GM12878 (cell line): ENCODE data around the gene FCHSD2. TPM values are rescaled to one million over a fixed set of nuclear protein-coding genes. Genes with fewer than 3 reads are reported as not detected.

ENCODE experiments used
- polyA plus RNA-seq, 11 experiments: library from polyadenylated mRNA; depleted of rRNA in 4 of 11; unstranded in 6 of 11; stranded (reverse) in 5 of 11; fragments of >200 nt; fragmentation: Nextera tagmentation in 4 of 11; fragmentation: Illumina TruSeq in 1 of 11; extraction: Ambion mirVana in 4 of 11; extraction: Trizol in 1 of 11; gene quantifications; 1 replicate in 1 of 11; 2 replicates in 10 of 11; pipeline versions ENCODE4 v1.2.1 to v1.2.3, GENCODE V29; 2011 to 2016; ENCODE audit warnings: inconsistent platforms in 2 of 11, missing spikeins in 2 of 11, low read depth in 1 of 11
- small RNA-seq: library from RNA; depleted of rRNA; stranded (forward); fragments of <200 nt; gene quantifications from one replicate; pipeline ENCODE3, GENCODE V24; 2014
- total RNA-seq, 4 experiments: library from RNA; depleted of rRNA in 3 of 4; stranded (reverse); fragments of >200 nt in 3 of 4; fragmentation: Illumina TruSeq in 1 of 4; extraction: Trizol in 1 of 4; gene quantifications; 2 replicates each; pipeline versions ENCODE4 v1.2.1 to v1.2.3, GENCODE V29; 2013 to 2021

FCHSD2 gene
- total and polyA plus RNA-seq, 10 of the 15 experiments (the other 5 are each of a cell fraction or from before 2014, with no cell fraction given), result 13.2 to 89.8 (median 47.8) TPM

Small RNA genes within 50 kb of the gene (small RNA-seq; reads per million reads assigned to genes)
- gene RNU6-672P, result not detected

Other genes starting within 250 kb of the FCHSD2 start
- gene P2RY2, start 76.0 kb upstream of the FCHSD2 start, total RNA-seq (2014; rRNA removed), result 0.05 and 0.17 TPM in 2 replicates
- not detected in 2 replicates for gene P2RY2, start 76.0 kb upstream of the FCHSD2 start, total RNA-seq (2014; rRNA removed; fragmentation: Illumina TruSeq; extraction: Trizol)
- gene P2RY2, start 76.0 kb upstream of the FCHSD2 start, total RNA-seq (2021), result 0.19 and 0.23 TPM in 2 replicates
- not detected in 2 replicates for gene P2RY2, start 76.0 kb upstream of the FCHSD2 start, polyA plus RNA-seq (2011; rRNA removed)
- 0.03 TPM in 1 of 2 replicates, not detected in the other for gene P2RY2, start 76.0 kb upstream of the FCHSD2 start, polyA plus RNA-seq (2014; fragmentation: Illumina TruSeq; extraction: Trizol)
- gene P2RY2, start 76.0 kb upstream of the FCHSD2 start, polyA plus RNA-seq (2014; fragmentation: Nextera tagmentation; extraction: Ambion mirVana), result not detected
- 0.04 TPM in 1 of 2 replicates, not detected in the other for gene P2RY2, start 76.0 kb upstream of the FCHSD2 start, polyA plus RNA-seq (2014; rRNA removed)
- gene P2RY2, start 76.0 kb upstream of the FCHSD2 start, polyA plus RNA-seq (2016; fragmentation: Nextera tagmentation; extraction: Ambion mirVana), result not detected
- 0.23 TPM in 1 of 2 replicates, not detected in the other for gene P2RY6, start 130.0 kb upstream of the FCHSD2 start, total RNA-seq (2014; rRNA removed)
- gene P2RY6, start 130.0 kb upstream of the FCHSD2 start, total RNA-seq (2014; rRNA removed; fragmentation: Illumina TruSeq; extraction: Trizol), result 0.14 TPM in 1 of 2 replicates, not detected in the other
- gene P2RY6, start 130.0 kb upstream of the FCHSD2 start, total RNA-seq (2021), result 0.21 and 0.66 TPM in 2 replicates
- not detected in 2 replicates for gene P2RY6, start 130.0 kb upstream of the FCHSD2 start, polyA plus RNA-seq (2011; rRNA removed)
- 0.10 TPM in 1 of 2 replicates, not detected in the other for gene P2RY6, start 130.0 kb upstream of the FCHSD2 start, polyA plus RNA-seq (2014; fragmentation: Illumina TruSeq; extraction: Trizol)
- gene P2RY6, start 130.0 kb upstream of the FCHSD2 start, polyA plus RNA-seq (2014; fragmentation: Nextera tagmentation; extraction: Ambion mirVana), result under 1 TPM in 1 of 2 experiments, not detected in 1; 0.05 TPM
- gene P2RY6, start 130.0 kb upstream of the FCHSD2 start, polyA plus RNA-seq (2014; rRNA removed), result 0.52 and 0.90 TPM in 2 replicates
- under 1 TPM in 1 of 2 experiments, not detected in 1; 0.24 TPM for gene P2RY6, start 130.0 kb upstream of the FCHSD2 start, polyA plus RNA-seq (2016; fragmentation: Nextera tagmentation; extraction: Ambion mirVana)
- gene ARHGEF17, start 166.0 kb upstream of the FCHSD2 start, total RNA-seq (2014; rRNA removed), result 1.9 and 3.0 TPM in 2 replicates
- 1.2 and 1.6 TPM in 2 replicates for gene ARHGEF17, start 166.0 kb upstream of the FCHSD2 start, total RNA-seq (2014; rRNA removed; fragmentation: Illumina TruSeq; extraction: Trizol)
- gene ARHGEF17, start 166.0 kb upstream of the FCHSD2 start, total RNA-seq (2021), result 3.6 and 5.2 TPM in 2 replicates
- 7.2 and 11.0 TPM in 2 replicates for gene ARHGEF17, start 166.0 kb upstream of the FCHSD2 start, polyA plus RNA-seq (2011; rRNA removed)
- gene ARHGEF17, start 166.0 kb upstream of the FCHSD2 start, polyA plus RNA-seq (2014; fragmentation: Illumina TruSeq; extraction: Trizol), result 1.8 and 1.9 TPM in 2 replicates
- gene ARHGEF17, start 166.0 kb upstream of the FCHSD2 start, polyA plus RNA-seq (2014; fragmentation: Nextera tagmentation; extraction: Ambion mirVana), result under 1 TPM; 0.15 to 0.31 TPM
- 3.5 and 7.0 TPM in 2 replicates for gene ARHGEF17, start 166.0 kb upstream of the FCHSD2 start, polyA plus RNA-seq (2014; rRNA removed)
- gene ARHGEF17, start 166.0 kb upstream of the FCHSD2 start, polyA plus RNA-seq (2016; fragmentation: Nextera tagmentation; extraction: Ambion mirVana), result under 1 TPM; 0.20 to 0.27 TPM
- gene RELT, start 234.1 kb upstream of the FCHSD2 start, total RNA-seq (2014; rRNA removed), result 19.8 and 23.4 TPM in 2 replicates
- 10.4 and 10.5 TPM in 2 replicates for gene RELT, start 234.1 kb upstream of the FCHSD2 start, total RNA-seq (2014; rRNA removed; fragmentation: Illumina TruSeq; extraction: Trizol)
- gene RELT, start 234.1 kb upstream of the FCHSD2 start, total RNA-seq (2021), result 27.9 and 28.5 TPM in 2 replicates
- gene RELT, start 234.1 kb upstream of the FCHSD2 start, polyA plus RNA-seq (2011; rRNA removed), result 7.9 and 13.0 TPM in 2 replicates
- gene RELT, start 234.1 kb upstream of the FCHSD2 start, polyA plus RNA-seq (2014; fragmentation: Illumina TruSeq; extraction: Trizol), result 2.5 and 8.4 TPM in 2 replicates
- 1 to 10 TPM; 1.2 to 3.0 TPM for gene RELT, start 234.1 kb upstream of the FCHSD2 start, polyA plus RNA-seq (2014; fragmentation: Nextera tagmentation; extraction: Ambion mirVana)
- 21.1 and 23.6 TPM in 2 replicates for gene RELT, start 234.1 kb upstream of the FCHSD2 start, polyA plus RNA-seq (2014; rRNA removed)
- 10 to 100 TPM in 1 of 2 experiments, 1 to 10 TPM in 1; 8.8 to 11.1 TPM for gene RELT, start 234.1 kb upstream of the FCHSD2 start, polyA plus RNA-seq (2016; fragmentation: Nextera tagmentation; extraction: Ambion mirVana)